ENCODE results near the gene TBC1D24.

The TBC1D24 gene

GRCh38 chr16:2518823-2519710 lies 44.1 kb downstream of the TBC1D24 start:
- H3K27me3 Mint-ChIP-seq, result no peaks in the 10 kb centered on the region
- peak overlapping the region; percentile 55 for H3K4me3 Mint-ChIP-seq
- H3K27ac Mint-ChIP-seq, result peak overlapping the region; percentile 74
- H3K4me1 Mint-ChIP-seq (ENCODE audit: low read depth), result peaks cover 54% of the 10 kb centered on the region
- H3K36me3 Mint-ChIP-seq (ENCODE audit: low read depth), result peaks cover 19% of the 10 kb centered on the region
- no peaks in the 10 kb centered on the region for H3K9me3 Mint-ChIP-seq

GRCh38 chr16:2519711-2520080 lies 44.8 kb downstream of the TBC1D24 start:
- Mint-ChIP-seq H3K27ac (peak overlapping the region; percentile 74), H3K27me3 (no peaks in the 10 kb centered on the region), H3K4me1 (ENCODE audit: low read depth) (peaks cover 54% of the 10 kb centered on the region), H3K36me3 (ENCODE audit: low read depth) (peaks cover 25% of the 10 kb centered on the region), H3K4me3 (peak overlapping the region; percentile 55), H3K9me3 (no peaks in the 10 kb centered on the region)

- Mint-ChIP-seq H3K4me1 (ENCODE audit: low read depth) (peaks cover 51% of the 10 kb centered on the region), H3K9me3 (no peaks in the 10 kb centered on the region), H3K4me3 (peak within 1 kb of the TSS; percentile 82), H3K27me3 (no peaks in the 10 kb centered on the region), H3K36me3 (ENCODE audit: low read depth) (peaks cover 28% of the 10 kb centered on the region), H3K27ac (peak within 1 kb of the TSS; percentile 87)
These were observed 45.3 kb downstream of the TBC1D24 start, which contains the start of gene AMDHD2 for GRCh38 chr16:2520097-2520783. Gene AMDHD2 (plus strand): TSS chr16:2520371. CDS start chr16:2520459, 88 bp downstream.

GRCh38 chr16:2520784-2521531 lies 46.0 kb downstream of the TBC1D24 start:
- peak overlapping the region; percentile 87 for H3K27ac Mint-ChIP-seq
- no peaks in the 10 kb centered on the region for H3K27me3 Mint-ChIP-seq
- peaks cover 29% of the 10 kb centered on the region for H3K36me3 Mint-ChIP-seq (ENCODE audit: low read depth)
- peak overlapping the region; percentile 82 for H3K4me3 Mint-ChIP-seq
- H3K9me3 Mint-ChIP-seq, result no peaks in the 10 kb centered on the region
- H3K4me1 Mint-ChIP-seq (ENCODE audit: low read depth), result peaks cover 44% of the 10 kb centered on the region

GRCh38 chr16:2523801-2524231 lies 48.9 kb downstream of the TBC1D24 start:
- no peaks in the 10 kb centered on the region for H3K27me3 Mint-ChIP-seq
- peaks cover 23% of the 10 kb centered on the region for H3K4me1 Mint-ChIP-seq (ENCODE audit: low read depth)
- peaks cover 30% of the 10 kb centered on the region for H3K36me3 Mint-ChIP-seq (ENCODE audit: low read depth)
- no peak overlapping the region for H3K27ac Mint-ChIP-seq
- no peak overlapping the region for H3K4me3 Mint-ChIP-seq
- H3K9me3 Mint-ChIP-seq, result no peaks in the 10 kb centered on the region

- peaks cover 19% of the 10 kb centered on the region for H3K4me1 Mint-ChIP-seq (ENCODE audit: low read depth)
- no peaks in the 10 kb centered on the region for H3K9me3 Mint-ChIP-seq
- H3K27me3 Mint-ChIP-seq, result no peaks in the 10 kb centered on the region
- H3K27ac Mint-ChIP-seq, result no peak overlapping the region
- H3K36me3 Mint-ChIP-seq (ENCODE audit: low read depth), result peaks cover 30% of the 10 kb centered on the region
- no peak overlapping the region for H3K4me3 Mint-ChIP-seq
These were observed 49.5 kb downstream of the TBC1D24 start for GRCh38 chr16:2524339-2524938.

GRCh38 chr16:2526135-2526534 lies 51.2 kb downstream of the TBC1D24 start:
- Mint-ChIP-seq H3K36me3 (ENCODE audit: low read depth) (peaks cover 24% of the 10 kb centered on the region), H3K9me3 (no peaks in the 10 kb centered on the region), H3K4me3 (no peak overlapping the region), H3K4me1 (ENCODE audit: low read depth) (peaks cover 9% of the 10 kb centered on the region), H3K27me3 (no peaks in the 10 kb centered on the region), H3K27ac (no peak overlapping the region)

GRCh38 chr16:2527071-2527783 lies 52.3 kb downstream of the TBC1D24 start:
- Mint-ChIP-seq H3K27me3 (no peaks in the 10 kb centered on the region), H3K9me3 (no peaks in the 10 kb centered on the region), H3K27ac (no peak overlapping the region), H3K4me1 (ENCODE audit: low read depth) (peaks cover 9% of the 10 kb centered on the region), H3K4me3 (no peak overlapping the region), H3K36me3 (ENCODE audit: low read depth) (peaks cover 24% of the 10 kb centered on the region)

GRCh38 chr16:2527784-2528100 lies 52.8 kb downstream of the TBC1D24 start:
- Mint-ChIP-seq H3K9me3 (no peaks in the 10 kb centered on the region), H3K27ac (no peak overlapping the region), H3K4me1 (ENCODE audit: low read depth) (peaks cover 13% of the 10 kb centered on the region), H3K36me3 (ENCODE audit: low read depth) (peaks cover 24% of the 10 kb centered on the region), H3K27me3 (no peaks in the 10 kb centered on the region), H3K4me3 (no peak overlapping the region)

GRCh38 chr16:2528161-2529060 lies 53.5 kb downstream of the TBC1D24 start:
- Mint-ChIP-seq H3K9me3 (no peaks in the 10 kb centered on the region), H3K4me3 (no peak overlapping the region)

GRCh38 chr16:2529061-2529931 lies 54.4 kb downstream of the TBC1D24 start:
- Mint-ChIP-seq H3K4me3 (no peak overlapping the region), H3K27ac (no peak overlapping the region), H3K4me1 (ENCODE audit: low read depth) (peaks cover 23% of the 10 kb centered on the region), H3K9me3 (no peaks in the 10 kb centered on the region), H3K36me3 (ENCODE audit: low read depth) (peaks cover 13% of the 10 kb centered on the region), H3K27me3 (no peaks in the 10 kb centered on the region)

More at GRCh38 chr16:2528161-2529060, 53.5 kb downstream of the TBC1D24 start:
- Mint-ChIP-seq H3K27ac (no peak overlapping the region), H3K4me1 (ENCODE audit: low read depth) (peaks cover 17% of the 10 kb centered on the region), H3K27me3 (no peaks in the 10 kb centered on the region), H3K36me3 (ENCODE audit: low read depth) (peaks cover 20% of the 10 kb centered on the region)

GRCh38 chr16:2529961-2530628 lies 55.2 kb downstream of the TBC1D24 start:
- H3K4me1 Mint-ChIP-seq (ENCODE audit: low read depth), result peaks cover 23% of the 10 kb centered on the region
- no peaks in the 10 kb centered on the region for H3K27me3 Mint-ChIP-seq
- H3K4me3 Mint-ChIP-seq, result no peak overlapping the region
- H3K36me3 Mint-ChIP-seq (ENCODE audit: low read depth), result peaks cover 6% of the 10 kb centered on the region
- peak overlapping the region; percentile 67 for H3K27ac Mint-ChIP-seq
- H3K9me3 Mint-ChIP-seq, result no peaks in the 10 kb centered on the region

Measured in stimulated activated naive CD8-positive, alpha-beta T cell treated with anti-CD3 and anti-CD28 coated beads, Interleukin-15, Interleukin-2, amounts not matched to agents 100 ng/mL and 50 ng/mL, for 24 hours (primary cell).